ENCODE measurements around the gene TNFRSF18.
"Not testable (repeated sequence)": the region's sequence is repeated elsewhere in the genome, so short reads cannot be mapped to it uniquely, and the experiment has no call there.

Gene TNFRSF18, protein sequence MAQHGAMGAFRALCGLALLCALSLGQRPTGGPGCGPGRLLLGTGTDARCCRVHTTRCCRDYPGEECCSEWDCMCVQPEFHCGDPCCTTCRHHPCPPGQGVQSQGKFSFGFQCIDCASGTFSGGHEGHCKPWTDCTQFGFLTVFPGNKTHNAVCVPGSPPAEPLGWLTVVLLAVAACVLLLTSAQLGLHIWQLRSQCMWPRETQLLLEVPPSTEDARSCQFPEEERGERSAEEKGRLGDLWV

DNA sequence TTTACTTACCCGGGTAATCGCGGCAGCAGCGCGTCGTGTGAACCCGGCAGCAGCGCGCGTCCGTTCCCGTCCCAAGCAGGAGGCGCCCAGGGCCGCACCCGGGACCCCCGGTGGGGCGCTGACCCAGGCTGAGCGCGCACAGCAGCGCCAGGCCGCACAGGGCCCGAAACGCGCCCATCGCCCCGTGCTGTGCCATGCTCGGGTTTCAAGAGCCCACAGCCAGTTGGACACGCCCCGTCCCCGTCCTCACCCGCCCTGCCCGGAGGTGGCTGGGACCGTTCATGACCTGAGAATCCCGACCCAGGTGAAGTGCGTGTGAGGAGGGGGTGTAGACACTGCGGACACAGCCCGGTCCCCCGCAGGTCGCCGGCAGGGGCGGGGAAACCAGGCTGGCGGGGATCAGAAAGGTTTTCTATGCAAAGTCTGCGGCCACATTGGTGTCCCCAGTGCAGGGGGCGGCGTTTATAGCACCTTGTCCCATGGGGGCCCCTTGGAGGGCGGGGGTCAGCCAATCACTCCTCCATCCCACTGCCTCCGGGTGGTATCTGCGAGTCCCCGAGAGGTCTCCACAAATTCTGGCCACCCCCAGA is at the start of gene TNFRSF18:
TSS of gene TNFRSF18 (minus strand) at position 217 of the 590 bp plus-strand sequence. CDS start at position 196, 21 bp downstream.
- DNase-seq (ENCODE audit: low read depth), result no peak

DNA sequence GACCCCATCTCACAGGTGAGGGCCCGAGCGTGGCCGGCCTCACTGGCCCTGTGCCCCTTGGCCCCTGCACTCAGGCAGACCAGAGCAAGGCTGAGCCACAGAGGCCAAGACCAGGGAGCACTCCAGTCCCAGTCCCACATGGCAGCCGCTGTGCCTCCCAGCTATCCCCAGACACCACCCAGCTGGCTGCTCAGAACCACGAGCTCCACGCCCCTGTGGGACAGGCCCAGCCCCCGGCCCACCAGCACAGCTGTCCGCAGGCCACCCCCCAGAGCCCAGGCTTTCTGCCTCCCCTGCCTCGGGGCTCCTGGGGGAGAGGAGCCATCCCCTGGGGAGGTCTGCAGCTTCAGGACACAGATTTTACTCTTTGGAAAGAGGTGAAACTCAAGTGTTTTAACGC is 49.2 kb upstream of the TNFRSF18 start:
- DNase-seq (ENCODE audit: low read depth), result no peak

DNA sequence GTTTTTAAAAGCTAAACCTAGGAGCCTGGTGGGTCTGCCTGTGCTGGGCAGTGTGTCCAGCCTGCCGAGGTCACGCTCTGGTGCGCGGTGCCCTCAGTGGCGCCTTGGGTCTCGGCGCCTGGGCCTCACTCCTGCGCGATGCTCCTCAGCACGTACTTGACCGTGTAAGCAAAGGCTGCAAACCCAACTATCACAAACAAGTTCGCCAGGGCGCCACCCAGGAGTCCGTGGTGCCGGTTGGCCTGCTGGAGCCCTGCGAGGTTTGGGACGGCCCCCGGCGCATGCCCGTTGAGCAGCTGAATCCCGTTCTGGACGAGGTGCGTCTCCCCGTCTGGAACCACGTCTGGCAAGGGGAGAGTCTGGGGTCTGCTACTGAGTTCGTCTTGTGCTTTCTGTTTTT is 48.7 kb upstream of the TNFRSF18 start:
- no peak for DNase-seq (ENCODE audit: low read depth)

DNA sequence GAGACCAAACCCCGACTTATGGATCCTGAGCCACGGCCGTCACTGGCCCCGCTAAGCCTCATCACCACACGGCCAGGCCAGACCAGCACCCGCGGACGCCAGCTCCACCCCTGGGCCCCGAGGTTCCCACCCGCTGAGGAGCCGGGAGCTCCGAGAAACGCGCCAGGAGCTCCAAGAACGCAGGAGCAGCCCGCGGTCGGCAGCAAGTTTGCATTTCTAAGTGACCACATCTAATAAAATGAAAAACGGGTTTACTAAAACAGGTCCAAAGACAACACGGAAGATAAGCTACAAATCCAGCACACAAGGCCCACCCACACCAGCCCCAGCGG is 48.2 kb upstream of the TNFRSF18 start:
- no peak for DNase-seq (ENCODE audit: low read depth)

DNA sequence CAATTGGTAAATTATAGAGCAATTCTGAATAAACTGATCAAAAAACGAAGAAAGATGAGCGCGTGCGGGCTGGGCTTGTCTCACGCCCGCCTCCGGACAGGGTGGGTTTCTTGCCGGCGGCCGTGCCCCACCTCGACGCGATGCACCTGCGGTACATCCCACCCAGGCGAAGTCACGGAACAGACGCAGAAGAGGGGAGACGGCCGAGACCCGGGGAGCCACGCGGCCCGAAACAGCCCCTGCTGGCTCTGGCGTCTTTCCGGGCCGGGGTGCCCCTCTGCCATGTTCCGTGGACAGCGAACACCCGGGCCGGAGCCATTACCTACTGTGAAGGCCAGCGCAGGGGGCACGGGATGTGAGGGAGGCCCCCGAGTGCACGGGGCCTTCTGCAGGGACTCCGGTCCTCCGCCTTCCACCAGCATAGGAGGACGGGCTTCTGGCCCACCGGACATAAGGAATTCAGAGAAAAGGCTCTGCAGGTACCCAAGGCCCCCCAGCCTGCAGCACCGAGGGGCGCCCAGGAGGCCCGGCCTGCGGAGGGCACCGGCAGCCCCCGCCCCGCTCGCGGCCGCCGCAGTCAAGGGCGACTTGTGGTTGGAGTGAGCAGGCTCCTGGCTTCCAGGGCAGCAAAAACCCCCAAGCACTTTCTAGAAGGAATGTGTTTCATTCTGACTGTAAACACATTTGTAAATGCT is 47.7 kb upstream of the TNFRSF18 start:
- DNase-seq (ENCODE audit: low read depth), result no peak

DNA sequence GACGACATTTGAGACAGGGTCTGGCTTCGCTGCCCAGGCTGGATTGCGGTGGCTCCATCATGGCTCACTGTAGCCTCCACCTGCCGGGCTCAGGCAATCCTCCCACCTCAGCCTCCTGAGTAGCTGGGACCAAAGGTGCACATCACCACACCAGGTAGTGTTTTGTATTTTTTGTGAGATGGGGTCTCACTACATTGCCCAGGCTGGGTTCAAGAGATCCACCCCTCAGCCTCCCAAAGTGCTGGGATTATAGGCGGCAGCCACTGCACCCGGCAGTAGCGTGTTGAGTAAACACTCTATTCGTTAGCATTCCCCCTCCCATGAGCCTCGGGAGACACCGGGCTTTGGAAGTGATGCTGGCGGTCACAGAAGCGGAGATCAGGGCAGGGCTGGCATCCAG is 46.9 kb upstream of the TNFRSF18 start:
- DNase-seq (ENCODE audit: low read depth), result no peak

DNA sequence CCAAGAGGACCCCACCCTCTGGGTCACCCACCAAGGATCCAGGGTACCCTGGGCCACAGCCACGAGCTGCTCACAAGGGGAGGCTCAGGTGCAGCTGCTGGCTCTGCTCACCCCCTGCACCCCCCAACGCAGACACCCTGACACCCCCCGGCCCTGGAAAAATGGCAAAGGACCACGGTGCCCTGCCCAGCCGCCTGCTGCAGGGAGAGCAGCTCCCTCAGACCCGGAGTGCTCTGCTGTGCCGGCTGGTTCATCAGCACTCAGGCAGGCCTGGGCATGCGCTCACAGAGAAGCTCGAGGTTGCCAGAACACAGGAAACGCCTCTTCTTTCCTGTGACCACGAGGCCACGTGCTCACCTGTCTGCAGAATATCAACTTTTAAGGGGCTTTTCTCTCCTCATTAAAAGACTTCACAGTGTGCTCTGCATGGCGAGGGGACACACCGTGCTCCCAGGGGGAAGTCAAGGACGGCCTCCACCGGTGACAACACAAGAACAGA is 44.4 kb upstream of the TNFRSF18 start:
- peak; percentile 59 for DNase-seq (ENCODE audit: low read depth)

DNA sequence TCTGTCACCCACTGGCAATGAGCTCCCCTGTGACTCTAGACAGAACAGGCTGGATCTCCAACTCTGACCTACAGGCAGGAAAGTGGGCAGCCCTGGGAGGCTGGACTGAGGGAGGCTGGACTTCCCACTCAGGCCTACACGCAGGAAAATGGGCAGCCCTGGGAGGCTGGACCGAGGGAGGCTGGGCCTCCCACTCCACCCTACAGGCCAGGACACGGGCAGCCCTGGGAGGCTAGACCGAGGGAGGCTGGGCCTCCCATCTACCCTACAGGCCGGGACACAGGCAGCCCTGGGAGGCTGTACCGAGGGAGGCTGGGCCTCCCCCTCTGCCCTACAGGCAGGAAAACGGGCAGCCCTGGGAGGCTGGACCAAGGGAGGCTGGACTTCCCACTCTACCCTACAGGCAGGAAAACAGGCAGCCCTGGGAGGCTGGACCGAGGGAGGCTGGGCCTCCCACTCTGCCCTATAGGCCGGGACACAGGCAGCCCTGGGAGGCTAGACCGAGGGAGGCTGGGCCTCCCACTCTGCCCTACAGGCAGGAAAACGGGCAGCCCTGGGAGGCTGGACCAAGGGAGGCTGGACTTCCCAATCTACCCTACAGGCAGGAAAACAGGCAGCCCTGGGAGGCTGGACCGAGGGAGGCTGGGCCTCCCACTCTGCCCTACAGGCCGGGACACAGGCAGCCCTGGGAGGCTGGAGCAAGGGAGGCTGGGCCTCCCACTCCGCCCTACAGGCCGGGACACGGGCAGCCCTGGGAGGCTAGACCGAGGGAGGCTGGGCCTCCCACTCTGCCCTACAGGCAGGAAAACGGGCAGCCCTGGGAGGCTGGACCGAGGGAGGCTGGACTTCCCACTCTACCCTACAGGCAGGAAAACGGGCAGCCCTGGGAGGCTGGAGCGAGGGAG is 41.9 kb upstream of the TNFRSF18 start:
- DNase-seq (ENCODE audit: low read depth), result not testable (repeated sequence)

DNA sequence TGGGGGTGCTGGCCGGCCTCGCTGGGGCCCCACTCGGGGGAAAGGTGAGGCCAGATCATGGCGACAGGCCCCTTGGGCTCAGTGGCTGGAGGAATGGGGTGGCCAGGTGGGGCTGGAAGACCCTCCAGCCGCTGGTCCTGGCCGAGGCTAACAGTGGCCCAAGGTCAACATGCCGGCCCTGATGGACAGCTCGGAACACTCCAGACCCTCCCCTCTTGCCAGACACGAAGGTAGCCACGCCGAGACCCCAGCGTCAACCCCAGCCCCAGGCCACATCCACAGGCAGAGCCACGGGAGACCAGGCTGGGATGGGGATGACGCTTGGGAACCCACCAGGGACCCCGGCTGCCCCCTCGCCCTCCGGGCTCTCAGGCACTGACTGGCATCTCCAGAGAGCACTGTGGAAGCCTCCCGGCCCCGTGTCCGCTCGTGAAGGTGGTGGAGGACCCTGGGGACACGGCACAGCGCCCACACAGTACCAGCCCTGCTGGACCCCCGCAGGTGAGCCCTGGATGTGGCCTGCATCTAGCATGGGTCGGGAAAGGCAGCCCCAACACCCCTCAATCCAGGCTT is 41.0 kb upstream of the TNFRSF18 start:
- no peak for DNase-seq (ENCODE audit: low read depth)

DNA sequence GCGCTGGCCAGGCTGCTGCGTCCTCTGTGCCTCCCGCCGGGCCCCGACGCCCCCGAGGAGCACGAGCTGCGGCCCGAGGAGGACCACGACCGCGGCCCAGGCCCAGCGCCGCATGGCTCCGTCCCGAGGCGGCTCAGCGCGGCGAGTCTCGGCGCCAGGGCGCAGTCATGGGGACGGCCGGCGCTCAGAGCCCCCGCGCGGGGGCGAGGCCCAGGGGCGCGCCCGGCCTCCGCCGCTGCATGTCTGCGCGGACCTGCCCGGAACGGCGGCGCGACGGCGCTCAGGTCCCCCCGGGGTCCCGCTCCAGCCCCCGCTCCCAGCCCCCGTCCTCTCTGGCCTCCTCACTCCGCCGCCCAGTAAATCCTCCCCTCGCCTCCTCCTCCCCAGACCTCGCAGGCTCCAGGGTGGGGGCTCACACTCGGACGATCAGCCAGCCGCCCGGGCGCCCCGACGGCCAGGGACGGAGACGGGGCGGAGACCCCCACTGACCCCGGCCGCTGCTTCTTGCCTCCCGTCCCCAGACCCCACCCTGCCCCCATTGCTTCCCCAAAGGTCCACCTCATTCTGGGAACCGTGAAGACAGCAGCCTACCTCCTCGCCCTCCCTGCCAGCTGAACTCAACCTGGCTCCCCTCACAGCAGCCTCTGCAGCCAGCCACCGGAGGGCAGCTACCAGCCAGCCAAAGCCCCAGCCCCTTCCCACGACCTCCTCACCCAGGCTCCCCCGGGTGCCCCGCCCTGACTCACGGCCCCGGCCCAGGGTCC is 40.4 kb upstream of the TNFRSF18 start, which contains the start of gene C1QTNF12:
TSS of gene C1QTNF12 (minus strand) at position 146 of the 764 bp plus-strand sequence. CDS start at position 114, 32 bp downstream.
- no peak for DNase-seq (ENCODE audit: low read depth)

DNA sequence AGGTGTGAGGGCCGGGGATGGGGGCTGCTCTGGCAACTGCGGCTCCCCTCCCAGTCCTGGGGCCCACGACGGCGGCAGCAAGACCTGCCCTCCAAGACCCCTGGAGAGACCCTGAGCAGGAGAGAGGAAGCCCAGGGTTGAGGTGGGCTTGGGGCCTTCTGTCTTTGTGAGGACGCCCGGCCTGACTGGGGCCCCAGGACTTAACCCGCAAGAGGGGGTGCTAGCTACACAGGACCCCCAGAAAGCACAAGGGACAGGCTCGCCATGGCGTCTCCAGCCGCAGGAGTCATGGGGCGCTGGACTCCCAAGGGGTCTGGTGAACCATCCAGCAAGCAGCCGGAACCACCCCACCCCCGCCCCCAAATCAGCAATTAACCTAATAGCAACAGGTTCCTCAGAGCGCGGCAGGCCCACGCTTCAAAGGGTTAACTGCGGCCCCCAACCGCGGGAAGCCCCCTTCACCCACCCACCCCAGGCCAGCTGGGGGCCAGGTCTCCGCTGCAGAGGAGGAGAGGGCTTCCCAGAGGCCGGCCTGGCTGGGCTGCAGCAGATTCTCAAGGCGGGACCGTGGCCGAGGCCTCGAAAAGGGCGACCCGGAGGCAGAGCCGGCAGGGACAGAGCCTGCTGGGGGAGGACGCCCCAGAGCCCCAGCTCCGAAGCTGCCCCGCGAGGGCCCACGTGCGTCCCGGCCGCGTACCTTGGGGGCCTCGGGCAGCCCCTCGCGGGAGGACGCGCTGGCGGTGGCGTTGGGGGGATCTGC is 39.6 kb upstream of the TNFRSF18 start:
- DNase-seq (ENCODE audit: low read depth), result no peak

DNA sequence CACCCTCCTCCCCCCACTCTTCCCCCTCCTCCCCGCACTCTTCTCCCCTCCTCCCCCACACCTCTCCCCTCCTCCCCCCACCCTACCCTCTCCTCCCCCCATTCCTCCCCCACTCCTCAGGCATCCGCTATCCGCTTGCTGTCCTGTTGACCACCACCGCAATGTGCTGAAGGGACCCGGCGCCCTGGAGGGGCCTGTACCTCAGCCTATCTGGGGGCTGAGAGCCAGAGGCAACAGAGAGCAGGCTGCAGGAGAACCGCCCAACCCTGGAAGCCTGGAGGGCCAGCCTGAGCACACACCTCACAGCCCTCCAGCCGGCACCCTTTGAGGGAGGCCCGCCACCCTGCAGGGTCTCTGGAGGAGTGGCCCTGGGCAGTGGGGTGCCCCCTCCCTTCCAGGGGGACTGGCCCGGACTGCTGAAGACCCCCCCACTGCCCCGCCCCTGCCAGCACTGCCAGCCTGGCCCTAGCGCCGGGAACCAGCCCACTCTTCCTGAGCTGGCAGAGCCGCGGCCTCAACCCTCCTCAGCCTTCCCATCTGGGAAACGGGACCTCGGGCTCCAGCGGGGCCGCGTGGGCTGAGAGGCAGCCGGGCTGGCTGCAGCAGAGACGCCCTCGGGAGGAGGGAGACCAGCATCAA is 38.9 kb upstream of the TNFRSF18 start:
- DNase-seq (ENCODE audit: low read depth), result no peak

DNA sequence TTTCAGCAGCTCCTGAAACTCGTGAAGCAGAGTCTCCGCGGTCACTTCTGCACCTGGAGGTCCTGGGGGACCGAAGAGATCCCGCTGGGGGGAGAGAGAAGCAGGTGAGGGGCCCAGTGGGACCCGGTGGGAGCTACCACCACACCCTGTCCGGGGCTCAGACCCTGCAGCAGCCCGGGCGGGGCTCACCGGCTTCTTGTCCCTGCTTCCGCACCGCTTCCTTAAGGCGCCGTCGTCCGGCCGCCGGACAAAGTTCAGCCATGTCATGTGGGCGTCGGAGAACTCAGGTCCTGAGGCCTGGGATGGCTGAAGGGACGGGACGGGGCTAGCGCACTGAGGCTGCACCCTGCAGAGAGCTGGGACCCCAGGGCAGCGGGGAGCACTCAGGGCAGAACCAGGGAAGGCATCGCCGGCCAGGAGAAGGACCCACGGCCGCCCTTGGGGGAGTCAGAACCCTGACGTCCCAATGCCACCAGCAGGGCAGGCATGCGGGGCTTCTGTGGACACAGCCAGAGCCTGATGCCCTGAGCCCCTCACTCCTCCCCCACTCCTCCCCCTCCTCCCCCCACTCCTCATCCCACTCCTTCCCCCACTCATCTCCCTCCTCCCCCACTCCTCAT is 37.9 kb upstream of the TNFRSF18 start:
- DNase-seq (ENCODE audit: low read depth), result no peak

DNA sequence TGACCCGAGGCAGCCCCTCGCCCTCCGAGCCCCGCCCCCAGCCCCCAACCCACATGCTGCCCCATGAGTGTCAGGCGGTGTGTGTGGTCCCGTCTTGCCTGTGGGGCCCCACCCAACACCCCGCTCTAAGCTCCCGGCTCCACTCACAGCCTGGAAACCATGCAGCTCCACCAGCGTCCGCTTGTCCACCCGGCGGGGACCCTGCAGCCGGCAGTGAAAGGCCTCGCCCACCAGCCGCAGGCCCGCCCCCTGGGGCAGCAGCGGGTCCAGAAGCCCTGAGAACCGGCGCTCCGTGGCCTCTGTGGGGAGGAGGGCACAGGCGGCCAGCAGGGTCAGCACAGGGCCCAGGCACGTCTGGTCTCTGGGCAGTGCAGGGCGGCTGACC is 37.4 kb upstream of the TNFRSF18 start:
- DNase-seq (ENCODE audit: low read depth), result no peak

DNA sequence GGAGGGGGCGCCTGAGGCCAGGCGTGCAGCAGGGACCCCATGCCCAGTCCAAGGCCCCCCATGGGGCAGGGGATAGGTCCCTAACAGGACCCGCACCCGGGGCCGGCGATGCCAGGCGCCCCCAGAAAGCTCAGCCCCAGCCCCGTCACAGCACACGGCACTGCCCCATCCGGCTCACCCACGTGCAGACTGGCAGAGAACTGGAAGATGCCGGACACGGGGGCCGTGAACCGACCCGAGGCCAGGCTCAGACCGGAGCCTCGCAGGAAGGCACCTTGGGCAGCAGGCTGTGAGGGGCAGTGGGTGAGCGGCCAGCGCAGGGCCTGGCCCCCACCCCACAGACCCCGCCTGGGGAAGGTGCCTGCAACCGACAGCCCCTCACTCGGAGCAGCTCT is 36.9 kb upstream of the TNFRSF18 start:
- no peak for DNase-seq (ENCODE audit: low read depth)

DNA sequence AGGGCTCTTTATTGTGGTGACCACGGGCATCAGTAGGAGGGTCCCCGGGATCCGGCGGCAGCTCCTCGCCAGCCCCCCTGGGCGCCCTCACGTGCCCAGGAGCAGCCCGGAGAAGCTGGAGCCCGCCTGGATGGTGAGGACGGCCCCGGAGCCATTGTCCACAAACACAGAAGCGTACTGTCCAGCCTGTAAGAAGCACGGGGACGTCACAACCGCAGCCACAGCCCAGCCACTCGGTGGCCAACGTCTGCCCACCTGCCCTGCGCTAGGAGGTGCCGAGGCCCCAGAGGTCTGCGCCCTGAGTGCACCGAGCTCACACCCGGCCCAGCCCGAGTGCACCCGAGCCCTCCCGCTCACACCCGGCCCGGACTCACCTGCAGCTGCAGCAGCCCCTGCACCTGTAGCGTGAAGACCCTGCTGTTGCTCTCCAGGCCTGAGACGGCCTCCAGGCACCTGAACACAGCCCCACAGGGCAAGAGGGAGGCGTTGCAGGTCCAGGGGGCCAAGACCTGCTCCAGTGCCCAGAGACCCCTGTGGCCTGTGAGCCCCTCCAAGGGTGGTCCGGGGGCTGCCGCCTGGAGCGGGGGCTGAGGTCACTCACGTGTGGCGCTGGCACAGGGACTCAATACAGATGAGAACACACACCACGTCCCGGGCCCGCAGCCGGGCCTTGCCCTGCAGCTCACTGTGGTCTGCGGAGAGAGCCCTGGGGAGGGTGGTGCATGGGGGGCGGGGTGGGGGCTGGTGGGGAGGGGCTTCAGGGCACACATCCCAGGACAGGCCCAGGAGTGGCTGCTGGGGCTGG is 36.3 kb upstream of the TNFRSF18 start:
- no peak for DNase-seq (ENCODE audit: low read depth)

DNA sequence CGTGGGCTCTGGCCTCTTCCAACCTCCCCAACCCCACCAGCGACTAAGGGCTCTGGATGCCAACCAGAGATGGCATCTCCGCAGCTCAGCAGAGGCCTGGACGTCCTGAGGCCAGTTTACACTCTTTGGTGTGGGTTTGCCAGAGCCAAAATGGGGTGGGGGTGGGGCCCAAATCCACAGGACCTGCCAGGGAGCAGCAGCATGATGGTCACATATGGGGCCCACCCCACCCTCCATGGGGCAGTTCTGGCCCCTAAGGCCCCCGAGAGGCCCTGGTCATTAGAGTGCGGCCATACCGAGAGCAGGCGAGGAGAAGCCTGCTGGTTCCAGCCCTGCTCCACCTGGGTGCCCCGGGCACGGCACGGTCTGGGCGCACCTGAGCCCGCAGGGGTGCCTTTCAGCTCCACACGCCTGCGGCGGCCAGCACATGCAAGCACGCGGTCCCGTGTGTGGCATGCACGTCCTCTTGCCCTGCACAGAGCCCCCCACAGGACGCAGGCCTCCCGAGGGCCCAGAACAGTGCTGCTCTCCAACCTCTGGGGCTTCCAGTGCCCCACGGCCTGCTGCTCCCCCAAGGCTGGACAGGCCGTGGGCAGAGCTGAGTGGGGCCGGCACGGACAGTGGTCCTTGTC is 35.3 kb upstream of the TNFRSF18 start:
- no peak for DNase-seq (ENCODE audit: low read depth)
